ENCODE measurements around the gene HELQ.

The HELQ gene

DNA sequence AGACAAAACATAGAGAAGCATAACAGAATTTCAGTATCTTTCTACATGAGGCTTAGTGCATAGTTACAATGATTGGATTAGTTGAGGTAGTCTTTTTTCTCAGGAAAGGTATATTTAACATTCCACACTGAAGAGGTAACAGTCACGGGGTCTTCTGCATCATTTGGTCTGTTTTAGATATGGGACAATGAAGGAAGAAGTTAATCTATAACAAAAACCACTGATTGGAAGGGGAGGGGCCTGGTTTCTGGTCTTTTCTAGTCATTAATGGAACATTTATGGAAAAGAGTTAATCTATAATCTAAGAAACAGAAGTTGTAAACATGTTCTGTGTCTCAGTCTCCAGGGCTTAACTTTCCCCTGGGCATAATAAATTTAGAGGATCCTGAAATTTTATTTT is 83.7 kb downstream of the HELQ start:
- Histone ChIP-seq H3K27me3 (replicated peaks in 2 of 5; ENCODE audit: control insufficient read depth in 4 of 5, insufficient read depth in 5 of 5, low read length in 4 of 5) (no peaks in the 10 kb centered on the region), H3K36me3 (ENCODE audit: control insufficient read depth in 4 of 4, insufficient read depth in 4 of 4, low read length in 3 of 4) (no peaks in the 10 kb centered on the region), H3K4me1 (ENCODE audit: control extremely low read depth in 1 of 4, control insufficient read depth in 4 of 4, insufficient read depth in 4 of 4, low read length in 3 of 4) (peaks cover 0 to 21% (median 11%) of the 10 kb centered on the region in 4 experiments), H3K27ac (ENCODE audit: insufficient read depth in 1 of 2, low read depth in 1 of 2, low read length in 2 of 2, poor library complexity in 1 of 2, severe bottlenecking in 2 of 2) (no peak overlapping the region), H3K4me3 (ENCODE audit: control insufficient read depth in 1 of 7, extremely low read depth in 1 of 7, insufficient read depth in 4 of 7, low read depth in 2 of 7, low read length in 6 of 7) (no peak overlapping the region), H3K9me3 (ENCODE audit: control extremely low read depth in 1 of 5, control insufficient read depth in 4 of 5, insufficient read depth in 2 of 5, low read depth in 1 of 5, low read length in 4 of 5) (no peaks in the 10 kb centered on the region)
- CTCF ChIA-PET = interaction anchor here (1.6 to 2.1 kb wide), 3 partner anchors 10 to 16 kb away, joined by 3 to 8 read pairs (median 6); no protein-coding TSS in a partner anchor
- POLR2A ChIA-PET = no interaction called here
- no peak for DNase-seq
- WGBS (ENCODE audit: insufficient coverage) = no CpG with 5 or more reads among the region's 1 CpG

- POLR2A ChIA-PET = interaction anchor here (1.1 kb wide), 1 partner anchor 16 kb away, joined by 3 read pairs; no protein-coding TSS in a partner anchor
- no peaks in the 10 kb centered on the region for H3K27me3 ChIP-seq (replicated peaks in 2 of 5; ENCODE audit: control insufficient read depth in 4 of 5, insufficient read depth in 5 of 5, low read length in 4 of 5)
- no peaks in the 10 kb centered on the region for H3K36me3 ChIP-seq (ENCODE audit: control insufficient read depth in 4 of 4, insufficient read depth in 4 of 4, low read length in 3 of 4)
- no peak overlapping the region for H3K4me3 ChIP-seq (ENCODE audit: control insufficient read depth in 1 of 7, extremely low read depth in 1 of 7, insufficient read depth in 4 of 7, low read depth in 2 of 7, low read length in 6 of 7)
- H3K4me1 ChIP-seq (ENCODE audit: control extremely low read depth in 1 of 4, control insufficient read depth in 4 of 4, insufficient read depth in 4 of 4, low read length in 3 of 4) = peaks cover 0 to 25% (median 12%) of the 10 kb centered on the region in 4 experiments
- no peak overlapping the region for H3K27ac ChIP-seq (ENCODE audit: insufficient read depth in 1 of 2, low read depth in 1 of 2, low read length in 2 of 2, poor library complexity in 1 of 2, severe bottlenecking in 2 of 2)
- 100% methylated on average over 4 of the region's 5 CpGs for WGBS (ENCODE audit: insufficient coverage)
- DNase-seq = no peak
- no peaks in the 10 kb centered on the region for H3K9me3 ChIP-seq (ENCODE audit: control extremely low read depth in 1 of 5, control insufficient read depth in 4 of 5, insufficient read depth in 2 of 5, low read depth in 1 of 5, low read length in 4 of 5)
- CTCF ChIA-PET = interaction anchor here (1.3 to 2.1 kb wide), 5 partner anchors 8 to 58 kb away, joined by 3 to 9 read pairs (median 6); no protein-coding TSS in a partner anchor
These were observed 84.4 kb downstream of the HELQ start for GRCh38 chr4:83371235-83371634.

- H3K27ac ChIP-seq (ENCODE audit: insufficient read depth in 1 of 2, low read depth in 1 of 2, low read length in 2 of 2, poor library complexity in 1 of 2, severe bottlenecking in 2 of 2) = no peak overlapping the region
- ChIA-PET CTCF (interaction anchor here (1.1 to 2.1 kb wide), 5 partner anchors 9 to 59 kb away, joined by 3 to 9 read pairs (median 6); no protein-coding TSS in a partner anchor), POLR2A (interaction anchor here (1.1 kb wide), 1 partner anchor 16 kb away, joined by 3 read pairs; no protein-coding TSS in a partner anchor)
- no peaks in the 10 kb centered on the region for H3K36me3 ChIP-seq (ENCODE audit: control insufficient read depth in 4 of 4, insufficient read depth in 4 of 4, low read length in 3 of 4)
- H3K27me3 ChIP-seq (replicated peaks in 2 of 5; ENCODE audit: control insufficient read depth in 4 of 5, insufficient read depth in 5 of 5, low read length in 4 of 5) = no peaks in the 10 kb centered on the region
- H3K4me1 ChIP-seq (ENCODE audit: control extremely low read depth in 1 of 4, control insufficient read depth in 4 of 4, insufficient read depth in 4 of 4, low read length in 3 of 4) = peaks cover 0 to 27% (median 13%) of the 10 kb centered on the region in 4 experiments
- peak in 1 of 3 donors; percentile 25 for DNase-seq
- H3K4me3 ChIP-seq (ENCODE audit: control insufficient read depth in 1 of 7, extremely low read depth in 1 of 7, insufficient read depth in 4 of 7, low read depth in 2 of 7, low read length in 6 of 7) = no peak overlapping the region
- no peaks in the 10 kb centered on the region for H3K9me3 ChIP-seq (ENCODE audit: control extremely low read depth in 1 of 5, control insufficient read depth in 4 of 5, insufficient read depth in 2 of 5, low read depth in 1 of 5, low read length in 4 of 5)
- no CpG with 5 or more reads among the region's 1 CpG for WGBS (ENCODE audit: insufficient coverage)
These were observed 85.0 kb downstream of the HELQ start for GRCh38 chr4:83370640-83370906.

- CTCF ChIA-PET = interaction anchor here (1.1 to 1.9 kb wide), 4 partner anchors 8 to 59 kb away, joined by 3 to 9 read pairs (median 6); no protein-coding TSS in a partner anchor
- no peaks in the 10 kb centered on the region for H3K9me3 ChIP-seq (ENCODE audit: control extremely low read depth in 1 of 5, control insufficient read depth in 4 of 5, insufficient read depth in 2 of 5, low read depth in 1 of 5, low read length in 4 of 5)
- POLR2A ChIA-PET = interaction anchor here (1.1 kb wide), 1 partner anchor 17 kb away, joined by 3 read pairs; no protein-coding TSS in a partner anchor
- H3K27ac ChIP-seq (ENCODE audit: insufficient read depth in 1 of 2, low read depth in 1 of 2, low read length in 2 of 2, poor library complexity in 1 of 2, severe bottlenecking in 2 of 2) = no peak overlapping the region
- peak in 2 of 3 donors; percentile 26 to 44 for DNase-seq
- H3K36me3 ChIP-seq (ENCODE audit: control insufficient read depth in 4 of 4, insufficient read depth in 4 of 4, low read length in 3 of 4) = no peaks in the 10 kb centered on the region
- H3K4me3 ChIP-seq (ENCODE audit: control insufficient read depth in 1 of 7, extremely low read depth in 1 of 7, insufficient read depth in 4 of 7, low read depth in 2 of 7, low read length in 6 of 7) = peak overlapping the region in 1 of 7 experiments; percentile 1
- 78% methylated on average over 4 of the region's 4 CpGs for WGBS (ENCODE audit: insufficient coverage)
- peaks cover 0 to 27% (median 14%) of the 10 kb centered on the region in 4 experiments for H3K4me1 ChIP-seq (ENCODE audit: control extremely low read depth in 1 of 4, control insufficient read depth in 4 of 4, insufficient read depth in 4 of 4, low read length in 3 of 4)
- no peaks in the 10 kb centered on the region for H3K27me3 ChIP-seq (replicated peaks in 2 of 5; ENCODE audit: control insufficient read depth in 4 of 5, insufficient read depth in 5 of 5, low read length in 4 of 5)
These were observed 85.6 kb downstream of the HELQ start for GRCh38 chr4:83369831-83370639.

GRCh38 chr4:83364312-83364711 is 91.3 kb downstream of the HELQ start:
- POLR2A ChIA-PET = interaction anchor here (2.1 kb wide), 1 partner anchor 44 kb away, joined by 8 read pairs; no protein-coding TSS in a partner anchor
- CTCF ChIA-PET = interaction anchor here (1.1 to 3.0 kb wide), 4 partner anchors 9 to 84 kb away, joined by 4 to 15 read pairs (median 4); partner anchors contain the start of gene COQ2
- Histone ChIP-seq H3K27me3 (replicated peaks in 2 of 5; ENCODE audit: control insufficient read depth in 4 of 5, insufficient read depth in 5 of 5, low read length in 4 of 5) (no peaks in the 10 kb centered on the region), H3K36me3 (ENCODE audit: control insufficient read depth in 4 of 4, insufficient read depth in 4 of 4, low read length in 3 of 4) (no peaks in the 10 kb centered on the region), H3K4me1 (ENCODE audit: control extremely low read depth in 1 of 4, control insufficient read depth in 4 of 4, insufficient read depth in 4 of 4, low read length in 3 of 4) (peaks cover 0 to 26% (median 16%) of the 10 kb centered on the region in 4 experiments), H3K4me3 (ENCODE audit: control insufficient read depth in 1 of 7, extremely low read depth in 1 of 7, insufficient read depth in 4 of 7, low read depth in 2 of 7, low read length in 6 of 7) (no peak overlapping the region), H3K27ac (ENCODE audit: insufficient read depth in 1 of 2, low read depth in 1 of 2, low read length in 2 of 2, poor library complexity in 1 of 2, severe bottlenecking in 2 of 2) (no peak overlapping the region), H3K9me3 (ENCODE audit: control extremely low read depth in 1 of 5, control insufficient read depth in 4 of 5, insufficient read depth in 2 of 5, low read depth in 1 of 5, low read length in 4 of 5) (no peaks in the 10 kb centered on the region)
- DNase-seq = peak; percentile 89 to 97 (median 97)
- WGBS (ENCODE audit: insufficient coverage) = 0% methylated on average over 3 of the region's 3 CpGs

DNA sequence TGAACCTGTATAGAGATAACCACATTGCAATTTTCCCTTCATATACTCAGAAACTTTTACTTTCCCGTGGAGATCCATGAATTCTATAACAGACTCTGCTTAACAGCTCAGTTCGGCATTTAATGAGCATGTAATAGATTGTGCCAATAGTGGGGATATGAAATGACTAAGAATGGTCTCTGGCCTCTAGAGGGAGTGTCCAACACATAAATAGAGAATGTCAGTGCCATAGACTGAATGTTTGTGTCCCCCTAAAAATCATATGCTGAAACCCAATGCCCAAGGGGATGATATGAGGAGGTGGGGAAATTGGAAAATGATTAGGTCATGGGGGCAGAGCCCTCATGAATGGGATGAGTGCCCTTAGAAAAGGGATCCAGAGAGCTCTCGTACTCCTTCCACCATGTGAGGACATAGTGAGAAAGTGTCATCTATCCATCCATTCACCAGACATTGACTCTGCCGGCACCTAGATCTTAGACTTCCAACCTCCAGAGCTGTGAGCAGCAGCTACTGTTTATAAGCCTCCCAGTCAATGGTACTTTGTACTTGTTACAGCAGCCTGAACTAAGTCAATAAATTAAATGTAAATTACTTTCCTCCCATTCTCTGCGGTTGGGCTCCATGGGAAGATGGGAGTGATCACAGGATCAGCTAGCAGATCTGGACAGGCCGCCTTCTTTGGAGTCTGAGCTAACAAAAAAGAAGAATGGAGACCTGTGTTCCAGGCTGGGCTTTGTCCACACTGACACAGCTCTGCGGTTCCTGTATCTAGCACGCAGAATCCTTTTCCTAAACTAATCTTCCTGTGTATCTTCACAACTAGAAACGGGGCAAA is 92.9 kb downstream of the HELQ start:
- peak; percentile 48 to 68 (median 68) for DNase-seq
- WGBS (ENCODE audit: insufficient coverage) = 84% methylated on average over 7 of the region's 9 CpGs
- H3K4me3 ChIP-seq (ENCODE audit: control insufficient read depth in 1 of 7, extremely low read depth in 1 of 7, insufficient read depth in 4 of 7, low read depth in 2 of 7, low read length in 6 of 7) = no peak overlapping the region
- H3K9me3 ChIP-seq (ENCODE audit: control extremely low read depth in 1 of 5, control insufficient read depth in 4 of 5, insufficient read depth in 2 of 5, low read depth in 1 of 5, low read length in 4 of 5) = no peaks in the 10 kb centered on the region
- POLR2A ChIA-PET = interaction anchor here (1.1 to 2.1 kb wide), 2 partner anchors 43 to 93 kb away, joined by 3 to 8 read pairs; partner anchors contain the start of genes HELQ and MRPS18C
- H3K36me3 ChIP-seq (ENCODE audit: control insufficient read depth in 4 of 4, insufficient read depth in 4 of 4, low read length in 3 of 4) = no peaks in the 10 kb centered on the region
- CTCF ChIA-PET = interaction anchor here (0.6 to 3.0 kb wide), 23 partner anchors 8 to 287 kb away, joined by 3 to 15 read pairs (median 4); partner anchors contain the start of genes ABRAXAS1 and COQ2
- peaks cover 0 to 22% (median 15%) of the 10 kb centered on the region in 4 experiments for H3K4me1 ChIP-seq (ENCODE audit: control extremely low read depth in 1 of 4, control insufficient read depth in 4 of 4, insufficient read depth in 4 of 4, low read length in 3 of 4)
- H3K27ac ChIP-seq (ENCODE audit: insufficient read depth in 1 of 2, low read depth in 1 of 2, low read length in 2 of 2, poor library complexity in 1 of 2, severe bottlenecking in 2 of 2) = no peak overlapping the region
- no peaks in the 10 kb centered on the region for H3K27me3 ChIP-seq (replicated peaks in 2 of 5; ENCODE audit: control insufficient read depth in 4 of 5, insufficient read depth in 5 of 5, low read length in 4 of 5)

All from common myeloid progenitor, CD34-positive (primary cell).